HK-2 (cell line): ENCODE data around the gene ARF1.

ENCODE experiments used
- DNase-seq: peaks from one replicate; pipeline ENCODE4 v3.0.0-alpha.2; 2018; ENCODE audit not compliant: unreplicated experiment

ARF1 gene

DNA sequence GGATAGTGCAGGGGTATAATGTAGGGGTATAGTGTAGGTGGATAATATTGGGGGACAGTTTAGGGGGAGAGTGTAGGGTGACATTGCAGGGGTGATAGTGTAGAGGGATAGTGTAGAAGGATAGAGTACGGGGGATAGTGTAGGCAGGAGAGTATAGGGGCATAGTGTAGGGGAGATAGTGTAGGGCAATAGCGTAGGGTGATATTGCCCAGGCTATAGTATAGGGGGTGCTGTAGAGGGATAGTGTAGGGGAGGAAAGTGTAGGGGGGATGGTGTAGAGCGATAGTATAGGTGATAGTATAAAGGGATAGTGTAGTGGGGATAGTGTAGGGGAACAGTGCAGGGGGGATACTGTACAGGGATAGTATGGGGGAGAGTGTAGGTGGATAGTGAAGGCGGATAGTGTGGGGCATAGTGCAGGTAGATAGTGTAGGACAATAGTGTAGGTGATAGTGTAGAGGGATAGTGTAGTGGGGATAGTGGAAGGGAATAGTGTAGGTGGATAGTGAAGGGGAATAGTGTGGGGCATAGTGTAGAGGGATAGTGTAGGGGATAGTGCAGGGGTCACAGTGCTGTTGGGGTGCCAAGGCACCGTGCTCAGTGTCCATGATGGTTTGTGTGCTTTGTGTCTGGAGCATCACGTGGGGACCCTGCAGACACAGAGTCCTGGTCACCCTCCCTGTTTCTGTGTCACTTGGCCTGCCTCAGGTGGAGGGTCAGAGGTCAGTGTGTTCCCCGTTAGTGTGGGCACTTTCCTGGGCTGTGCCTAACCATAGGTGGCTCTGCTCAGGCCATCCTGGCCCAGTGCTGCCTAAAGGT lies 10.5 kb upstream of the ARF1 start:
- no peak for DNase-seq

- no peak for DNase-seq
Observed at GRCh38 chr1:228072658-228073043, 9.9 kb upstream of the ARF1 start.

GRCh38 chr1:228073061-228073856 lies 9.2 kb upstream of the ARF1 start:
- DNase-seq, result no peak

GRCh38 chr1:228073857-228074545 lies 8.5 kb upstream of the ARF1 start:
- no peak for DNase-seq

- DNase-seq, result no peak
Observed at GRCh38 chr1:228074954-228075730, 7.4 kb upstream of the ARF1 start.

DNA sequence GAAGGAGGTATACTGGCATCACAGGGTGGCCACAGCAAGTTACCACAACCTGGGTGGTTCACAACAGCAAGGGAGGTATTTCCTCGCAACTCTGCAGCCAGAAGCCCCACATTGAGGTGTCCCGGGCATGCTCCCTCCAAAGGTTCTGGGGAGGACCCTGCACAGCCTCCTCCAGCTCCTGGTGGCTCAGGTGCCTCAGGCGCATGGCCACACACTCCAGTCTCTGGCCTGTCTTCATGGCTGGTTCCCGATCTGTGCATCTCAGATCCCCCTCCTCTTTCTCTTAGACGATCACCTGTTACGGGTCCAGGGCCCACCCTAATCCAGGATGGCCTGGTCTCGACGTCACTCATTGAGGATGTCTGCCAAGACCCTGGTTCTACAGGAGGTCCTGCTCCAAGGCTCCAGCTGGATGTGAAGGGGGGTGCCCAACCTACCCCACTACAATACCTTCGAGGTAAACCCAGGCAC lies 6.7 kb upstream of the ARF1 start:
- DNase-seq, result no peak

- DNase-seq, result no peak
Observed at GRCh38 chr1:228076796-228077430, 5.6 kb upstream of the ARF1 start.

- DNase-seq, result no peak
Observed at GRCh38 chr1:228077565-228078330, 4.8 kb upstream of the ARF1 start.

DNA sequence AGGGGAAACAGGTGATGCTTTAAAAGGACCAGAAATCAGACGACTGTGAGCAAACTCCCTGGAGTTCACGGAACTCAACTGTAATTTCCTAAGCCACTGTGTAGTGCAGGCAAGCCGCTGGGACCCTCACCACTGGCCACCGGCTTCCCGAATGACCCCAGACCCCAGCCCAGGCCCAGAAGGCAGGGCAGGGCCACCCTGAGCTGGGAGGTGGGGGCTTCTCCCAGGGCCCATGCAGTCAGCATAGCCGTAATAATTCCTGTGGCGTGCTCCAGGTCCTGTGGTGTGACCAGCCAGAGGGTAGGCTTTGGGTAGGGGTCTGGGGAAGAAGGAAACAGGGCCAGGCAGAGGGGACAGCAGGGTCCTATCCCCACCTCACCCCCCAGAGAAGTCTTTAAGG lies 3.5 kb upstream of the ARF1 start:
- no peak for DNase-seq

DNA sequence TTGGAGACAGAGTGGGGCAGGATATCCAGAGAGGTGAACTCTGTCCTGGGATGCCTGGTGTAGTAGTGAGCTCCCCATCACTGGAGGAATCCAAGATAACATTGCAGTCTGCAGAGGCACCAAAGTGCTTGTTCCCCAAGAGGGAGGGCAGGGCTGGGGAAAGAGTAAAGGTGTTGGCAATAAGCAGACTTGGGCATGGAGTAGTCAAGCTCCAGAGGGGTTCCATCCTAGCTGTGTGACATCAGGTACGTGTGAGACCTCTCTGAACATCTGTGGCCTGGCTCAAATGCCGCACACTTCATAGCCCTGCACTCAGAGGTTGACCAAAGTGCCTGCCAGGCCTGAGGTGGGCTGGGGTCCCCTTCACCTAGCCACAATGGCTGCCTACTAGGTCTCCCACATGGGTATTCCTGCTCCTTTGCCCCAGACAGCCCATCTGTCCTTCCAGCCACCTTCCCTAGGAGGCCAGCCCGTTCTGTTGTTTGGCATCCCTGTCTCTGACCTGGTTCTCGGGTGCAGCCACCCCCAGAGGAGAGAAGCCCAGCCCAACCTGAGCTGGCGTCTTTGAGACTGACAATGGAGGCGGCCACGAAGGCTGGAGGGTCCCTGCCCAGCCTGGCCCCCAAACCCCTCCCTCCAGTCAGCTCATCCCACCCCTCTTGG lies 2.8 kb upstream of the ARF1 start:
- no peak for DNase-seq

DNA sequence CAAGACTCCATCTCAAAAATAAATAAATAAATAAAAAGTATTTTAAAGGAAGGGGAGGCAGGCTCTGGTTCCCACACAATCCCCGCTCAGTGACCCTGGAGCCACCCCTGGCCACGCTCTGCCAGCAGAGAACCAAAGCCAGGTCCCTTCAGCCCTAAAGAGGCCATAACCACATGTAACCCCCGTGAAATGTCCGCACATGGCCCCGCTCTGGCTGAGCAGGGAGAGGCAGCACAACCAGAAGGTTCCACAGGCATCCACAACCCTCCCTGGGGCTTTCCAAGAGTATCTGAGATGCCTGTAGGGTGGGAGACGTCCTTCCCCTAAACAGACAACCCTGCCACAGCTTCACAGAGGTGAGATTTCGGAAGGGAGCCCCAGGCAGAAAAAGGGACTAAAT lies 1.4 kb upstream of the ARF1 start:
- no peak for DNase-seq

GRCh38 chr1:228081578-228082213 lies 812 bp upstream of the ARF1 start:
- no peak for DNase-seq

GRCh38 chr1:228082918-228083870 lies 686 bp downstream of the ARF1 start:
- DNase-seq, result peak; percentile 58

GRCh38 chr1:228083871-228084278 lies 1.4 kb downstream of the ARF1 start:
- no peak for DNase-seq

- DNase-seq, result no peak
Observed at GRCh38 chr1:228084325-228084724, 1.8 kb downstream of the ARF1 start.

GRCh38 chr1:228084797-228085196 lies 2.3 kb downstream of the ARF1 start:
- DNase-seq, result no peak

- no peak for DNase-seq
Observed at GRCh38 chr1:228085287-228085951, 2.9 kb downstream of the ARF1 start.
